AG09319 (cell line): ENCODE results near the gene SIK2.

ENCODE experiments used
- DNase-seq: peaks from one replicate; pipeline ENCODE4 v3.0.0-alpha.2; 2010; ENCODE audit warnings: low read depth; ENCODE audit errors: extremely low read depth
- TF ChIP-seq, protein P1 (sequence below): IDR thresholded peaks from 2 replicates; pipeline ENCODE4 v1.5.1; 2011; ENCODE audit warnings: low read depth, mild to moderate bottlenecking, inconsistent platforms, low read length, moderate library complexity

SIK2 gene

DNA sequence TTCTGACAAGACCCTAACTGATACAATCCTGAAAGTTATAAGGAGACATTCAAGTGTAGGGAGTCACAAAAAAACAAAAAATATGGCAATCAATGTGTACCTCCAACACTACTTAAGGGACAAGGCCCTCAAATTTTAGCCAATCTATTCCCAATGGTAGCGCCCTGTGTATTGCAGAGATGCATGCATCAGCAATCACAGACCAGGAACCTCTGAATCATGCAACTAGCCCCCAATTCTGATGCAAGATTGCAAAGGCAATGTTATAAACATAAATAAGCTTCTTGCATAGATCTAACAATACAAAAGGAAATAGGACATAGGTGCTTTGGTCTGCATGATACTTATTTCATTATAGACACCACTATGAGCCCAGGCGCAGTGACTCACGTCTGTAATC lies 29.7 kb upstream of the SIK2 start:
- TF ChIP-seq, protein P1, sequence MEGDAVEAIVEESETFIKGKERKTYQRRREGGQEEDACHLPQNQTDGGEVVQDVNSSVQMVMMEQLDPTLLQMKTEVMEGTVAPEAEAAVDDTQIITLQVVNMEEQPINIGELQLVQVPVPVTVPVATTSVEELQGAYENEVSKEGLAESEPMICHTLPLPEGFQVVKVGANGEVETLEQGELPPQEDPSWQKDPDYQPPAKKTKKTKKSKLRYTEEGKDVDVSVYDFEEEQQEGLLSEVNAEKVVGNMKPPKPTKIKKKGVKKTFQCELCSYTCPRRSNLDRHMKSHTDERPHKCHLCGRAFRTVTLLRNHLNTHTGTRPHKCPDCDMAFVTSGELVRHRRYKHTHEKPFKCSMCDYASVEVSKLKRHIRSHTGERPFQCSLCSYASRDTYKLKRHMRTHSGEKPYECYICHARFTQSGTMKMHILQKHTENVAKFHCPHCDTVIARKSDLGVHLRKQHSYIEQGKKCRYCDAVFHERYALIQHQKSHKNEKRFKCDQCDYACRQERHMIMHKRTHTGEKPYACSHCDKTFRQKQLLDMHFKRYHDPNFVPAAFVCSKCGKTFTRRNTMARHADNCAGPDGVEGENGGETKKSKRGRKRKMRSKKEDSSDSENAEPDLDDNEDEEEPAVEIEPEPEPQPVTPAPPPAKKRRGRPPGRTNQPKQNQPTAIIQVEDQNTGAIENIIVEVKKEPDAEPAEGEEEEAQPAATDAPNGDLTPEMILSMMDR = no peak

DNA sequence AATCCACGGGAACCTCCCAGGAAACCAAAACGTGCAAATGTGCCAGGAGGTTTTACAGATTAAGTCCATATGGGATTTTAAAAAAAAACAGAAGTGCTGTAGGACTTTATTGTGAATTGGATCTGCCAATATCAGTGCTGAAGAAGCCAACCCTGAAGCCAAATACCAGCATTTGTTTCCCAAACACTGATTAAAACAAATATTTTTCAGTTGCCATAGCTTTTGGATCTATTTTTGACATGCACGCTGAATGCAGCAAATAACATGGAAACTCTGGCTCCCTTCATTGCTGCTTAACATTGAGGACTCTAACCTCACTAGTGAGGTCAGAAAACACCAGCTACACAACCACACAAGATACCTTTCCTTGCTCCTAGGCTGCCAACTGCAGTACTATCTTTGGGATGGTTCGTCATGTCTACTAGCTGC lies 28.4 kb upstream of the SIK2 start:
- TF ChIP-seq, protein P1 = no peak
- peak; percentile 79 for DNase-seq

More for the DNA sequence above, 29.7 kb upstream of the SIK2 start:
- DNase-seq = no peak

DNA sequence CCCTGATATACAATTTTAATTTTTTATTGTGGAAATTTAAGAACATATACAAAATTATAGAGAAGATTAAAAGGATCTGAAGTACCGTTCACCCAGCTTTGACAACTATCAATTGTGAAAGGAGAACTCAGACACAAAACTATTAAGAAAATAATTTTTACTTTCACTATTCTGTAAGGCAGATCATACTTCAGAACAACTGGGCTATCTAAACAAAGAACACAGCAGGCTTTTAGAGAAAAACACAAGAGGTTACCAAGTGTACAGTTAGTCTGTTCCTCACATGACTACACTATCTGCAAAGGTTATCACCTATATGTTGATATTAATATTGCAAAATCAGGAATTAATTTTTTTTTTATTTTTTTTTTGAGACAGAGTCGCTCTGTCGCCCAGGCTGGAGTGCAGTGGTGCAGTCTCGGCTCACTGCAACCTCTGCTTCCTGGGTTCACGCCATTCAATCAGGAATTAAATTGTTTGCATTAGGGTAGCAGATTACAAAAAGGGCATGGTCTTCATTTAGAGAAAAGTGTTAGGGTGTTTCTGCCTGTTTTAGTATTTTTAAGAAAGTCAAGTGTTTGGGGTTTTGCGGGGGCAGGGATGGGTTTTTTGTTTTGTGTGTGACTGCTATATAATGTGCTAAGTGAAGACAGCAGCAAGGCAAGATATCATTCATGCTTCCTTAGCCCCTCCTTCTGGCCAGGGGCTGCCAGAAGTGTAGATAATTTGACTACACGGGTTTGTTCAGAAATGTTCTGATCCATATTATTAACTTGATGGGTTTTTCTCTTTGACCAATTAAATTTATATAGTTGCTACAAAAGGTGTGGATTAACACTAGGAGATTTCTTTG lies 27.6 kb upstream of the SIK2 start:
- TF ChIP-seq, protein P1 = peak; percentile 8
- DNase-seq = no peak

DNA sequence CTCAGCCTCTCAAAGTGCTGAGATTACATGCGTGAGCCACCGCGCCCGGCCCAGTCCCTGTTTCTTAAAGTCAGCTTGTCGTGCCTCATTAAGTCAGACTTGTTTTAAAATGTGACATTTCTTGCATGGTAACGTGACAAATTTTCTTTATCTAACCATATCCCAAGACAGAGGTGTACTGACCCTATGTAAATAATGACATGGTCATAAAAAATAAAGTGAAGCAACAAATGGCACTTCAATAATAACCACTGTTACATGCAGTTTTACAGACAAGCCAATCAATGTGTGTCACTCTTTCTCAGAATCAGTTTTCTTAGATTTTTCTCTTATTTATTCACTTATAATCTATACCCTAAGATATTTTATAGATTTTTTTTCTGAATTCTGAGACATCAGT lies 26.5 kb upstream of the SIK2 start:
- TF ChIP-seq, protein P1 = no peak
- DNase-seq = no peak

DNA sequence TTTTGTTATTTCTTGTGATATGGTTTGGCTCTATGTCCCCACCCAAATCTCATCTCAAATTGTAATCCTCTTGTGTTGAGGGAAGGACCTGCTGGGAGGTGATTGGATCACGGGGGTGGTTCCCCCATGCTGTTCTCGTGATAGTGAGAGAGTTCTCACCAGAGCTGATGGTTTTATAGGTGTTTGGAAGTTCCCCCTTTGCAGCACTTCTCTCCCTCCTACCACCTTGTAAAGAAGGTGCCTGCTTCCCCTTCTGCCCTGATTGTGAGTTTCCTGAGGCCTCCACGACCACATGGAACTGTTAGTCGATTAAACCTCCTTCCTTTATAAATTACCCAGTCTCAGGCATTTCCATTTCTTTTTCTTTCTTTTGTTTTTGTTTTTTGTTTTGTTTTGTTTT lies 24.4 kb upstream of the SIK2 start:
- TF ChIP-seq, protein P1 = no peak
- no peak for DNase-seq

DNA sequence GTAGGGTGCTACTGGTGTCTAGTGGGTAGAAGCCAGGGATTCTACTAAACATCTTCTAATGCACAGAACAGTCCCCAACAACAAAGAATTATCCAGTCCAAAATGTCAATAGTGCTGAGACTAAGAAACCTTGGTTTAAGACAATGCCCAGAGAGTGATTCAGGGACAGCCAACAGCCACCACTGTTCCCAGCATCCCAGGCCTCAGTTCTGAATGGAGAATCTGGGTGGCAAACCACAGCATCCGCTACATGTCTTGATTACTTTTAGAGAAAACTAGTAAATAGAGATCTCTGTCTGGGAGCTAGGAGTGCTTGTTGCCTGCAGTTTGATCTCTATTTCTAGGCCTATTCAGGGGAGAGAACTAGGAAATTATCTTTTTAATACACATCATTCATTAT lies 20.9 kb upstream of the SIK2 start:
- TF ChIP-seq, protein P1 = no peak

DNA sequence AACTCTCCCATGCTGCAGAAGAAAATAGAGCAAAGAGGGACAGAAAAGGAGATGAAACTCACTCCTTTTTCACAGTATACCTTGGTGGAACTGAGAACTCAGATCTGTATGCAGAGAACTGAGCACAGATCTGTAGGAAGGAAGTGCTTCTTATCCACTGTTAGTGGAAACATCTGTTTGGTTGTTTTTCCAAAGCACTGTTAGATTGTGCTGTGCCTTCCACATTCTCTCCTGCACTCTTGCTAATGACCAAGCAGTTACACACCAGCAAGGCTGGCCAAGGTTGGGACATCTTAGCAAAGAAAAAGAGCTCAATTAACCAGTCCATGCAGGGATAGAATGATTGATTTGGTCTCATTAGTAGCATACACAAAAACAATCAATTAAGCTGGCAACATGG lies 20.1 kb upstream of the SIK2 start:
- DNase-seq = no peak
- TF ChIP-seq, protein P1 = no peak

More for the DNA sequence above, 20.9 kb upstream of the SIK2 start:
- no peak for DNase-seq
